WTC11 (cell line): ENCODE results near the gene LORICRIN. TPM values are rescaled to one million over a fixed set of nuclear protein-coding genes. Genes with fewer than 3 reads are reported as not detected.

Experiments
- ATAC-seq: fragments of 200-7000 bp; cut with Tn5 transposase; 2 replicates; pipeline ENCODE4 v1.10.0; 2021; ENCODE audit warnings: mild to moderate bottlenecking, moderate library complexity
- CTCF ChIA-PET: fragments of 300-600 bp; sonication (Branson Sonifier 250); formaldehyde crosslinking; loops from one replicate; lab custom pipeline; 2021; ENCODE audit warnings: antibody characterized with exemption; lab: Charles Lee
- POLR2A ChIA-PET: fragments of 350-600 bp; sonication (Branson Sonifier 250); formaldehyde crosslinking; loops from one replicate; lab custom pipeline; 2021; ENCODE audit warnings: antibody characterized with exemption; lab: Charles Lee
- DNase-seq: peaks from one replicate; pipeline ENCODE4 v3.0.0; 2021; ENCODE audit warnings: low spot score
- H3K27ac Mint-ChIP-seq: 2 replicates; pipeline ENCODE4 v1.8.0; 2021; ENCODE audit warnings: mixed read lengths
- H3K27me3 Mint-ChIP-seq: 2 replicates; pipeline ENCODE4 v1.8.0; 2021; ENCODE audit warnings: low read depth, mild to moderate bottlenecking, moderate library complexity, mixed read lengths
- H3K36me3 Mint-ChIP-seq: 2 replicates; pipeline ENCODE4 v1.8.0; 2021; ENCODE audit warnings: mixed read lengths
- H3K4me1 Mint-ChIP-seq: 2 replicates; pipeline ENCODE4 v1.8.0; 2022; ENCODE audit warnings: mixed read lengths
- H3K4me3 Mint-ChIP-seq: 2 replicates; pipeline ENCODE4 v1.8.0; 2021; ENCODE audit warnings: mild to moderate bottlenecking, moderate library complexity, mixed read lengths
- H3K9me3 Mint-ChIP-seq: 2 replicates; pipeline ENCODE4 v1.8.0; 2021; ENCODE audit warnings: mixed read lengths
- ARID4B ChIP-seq: sonication (generic); formaldehyde crosslinking; IDR thresholded peaks from 2 replicates; pipeline ENCODE4 v1.8.0; 2023; ENCODE audit warnings: missing genetic modification reagents, mild to moderate bottlenecking, borderline replicate concordance
- CDX4 ChIP-seq: fragments of 250-450 bp; sonication (Bioruptor Pico); IDR thresholded peaks from 2 replicates; pipeline ENCODE4 v1.9.0; 2021; ENCODE audit warnings: moderate library complexity, mild to moderate bottlenecking, inconsistent platforms, borderline replicate concordance
- CTCF ChIP-seq: fragments of 200-600 bp; IDR thresholded peaks from 2 replicates; pipeline ENCODE4 v1.8.0; 2022; ENCODE audit warnings: antibody characterized with exemption
- E2F5 ChIP-seq: sonication (generic); formaldehyde crosslinking; IDR thresholded peaks from 2 replicates; pipeline ENCODE4 v1.8.1; 2022; ENCODE audit warnings: mild to moderate bottlenecking, moderate library complexity, missing genetic modification reagents
- ELF4 ChIP-seq: sonication (generic); formaldehyde crosslinking; IDR thresholded peaks from 2 replicates; pipeline ENCODE4 v1.8.1; 2022; ENCODE audit warnings: low read depth, mild to moderate bottlenecking, moderate library complexity, missing genetic modification reagents
- ERG ChIP-seq: fragments of 250-450 bp; sonication (Bioruptor Pico); IDR thresholded peaks from 2 replicates; pipeline ENCODE4 v1.8.0; 2021; ENCODE audit warnings: mild to moderate bottlenecking
- ESRRA ChIP-seq: sonication (generic); formaldehyde crosslinking; IDR thresholded peaks from 2 replicates; pipeline ENCODE4 v1.8.1; 2022; ENCODE audit warnings: mild to moderate bottlenecking, missing genetic modification reagents, borderline replicate concordance
- FOXJ3 ChIP-seq: sonication (generic); formaldehyde crosslinking; IDR thresholded peaks from 2 replicates; pipeline ENCODE4 v1.9.0; 2021; ENCODE audit warnings: missing genetic modification reagents, mild to moderate bottlenecking, borderline replicate concordance
- FOXK1 ChIP-seq: sonication (generic); formaldehyde crosslinking; IDR thresholded peaks from 2 replicates; pipeline ENCODE4 v1.8.0; 2022; ENCODE audit warnings: mild to moderate bottlenecking, moderate library complexity, missing genetic modification reagents
- JUN ChIP-seq: sonication (generic); formaldehyde crosslinking; IDR thresholded peaks from 2 replicates; pipeline ENCODE4 v1.8.0; 2023; ENCODE audit warnings: mild to moderate bottlenecking, missing genetic modification reagents
- MYBL2 ChIP-seq: sonication (generic); formaldehyde crosslinking; IDR thresholded peaks from 2 replicates; pipeline ENCODE4 v1.8.1; 2023; ENCODE audit warnings: mild to moderate bottlenecking, moderate library complexity, missing genetic modification reagents
- PREB ChIP-seq: sonication (generic); formaldehyde crosslinking; IDR thresholded peaks from 2 replicates; pipeline ENCODE4 v1.8.1; 2022; ENCODE audit warnings: mild to moderate bottlenecking, missing genetic modification reagents, moderate library complexity, borderline replicate concordance
- PRRX2 ChIP-seq: fragments of 250-450 bp; sonication (Bioruptor Pico); IDR thresholded peaks from 2 replicates; pipeline ENCODE4 v1.8.0; 2021; ENCODE audit warnings: mild to moderate bottlenecking
- SMAD4 ChIP-seq: sonication (generic); formaldehyde crosslinking; IDR thresholded peaks from 2 replicates; pipeline ENCODE4 v1.8.0; 2022; ENCODE audit warnings: mild to moderate bottlenecking, missing genetic modification reagents
- STAT6 ChIP-seq: sonication (generic); formaldehyde crosslinking; conservative IDR thresholded peaks from 2 replicates; pipeline ENCODE4 v1.8.1; 2023; ENCODE audit warnings: mild to moderate bottlenecking, low read depth, missing genetic modification reagents, moderate library complexity
- USF1 ChIP-seq: sonication (generic); formaldehyde crosslinking; IDR thresholded peaks from 2 replicates; pipeline ENCODE4 v1.8.0; 2022; ENCODE audit warnings: mild to moderate bottlenecking, missing genetic modification reagents
- ZNF263 ChIP-seq: sonication (generic); formaldehyde crosslinking; IDR thresholded peaks from 2 replicates; pipeline ENCODE4 v1.8.1; 2022; ENCODE audit warnings: low read depth, mild to moderate bottlenecking, moderate library complexity, missing genetic modification reagents
- ZNF423 ChIP-seq: fragments of 250-450 bp; sonication (Bioruptor Pico); IDR thresholded peaks from 2 replicates; pipeline ENCODE4 v2.1.2; 2022; ENCODE audit warnings: mild to moderate bottlenecking, moderate library complexity
- total RNA-seq: library from RNA; stranded (reverse); gene quantifications from 3 replicates; pipeline ENCODE4 v1.2.3, GENCODE V29; 2021

The LORICRIN gene
- total RNA-seq, 1 experiment from 2014 or later: not detected

GRCh38 chr1:153291514-153291913 lies 32.0 kb downstream of the LORICRIN start:
- Mint-ChIP-seq H3K36me3 (no peaks in the 10 kb centered on the region), H3K4me1 (peaks cover 25% of the 10 kb centered on the region), H3K9me3 (no peaks in the 10 kb centered on the region), H3K4me3 (no peak overlapping the region), H3K27ac (no peak overlapping the region), H3K27me3 (peaks cover 2% of the 10 kb centered on the region; the same call in 1 of the 2 replicates)
- CTCF ChIA-PET: interaction anchor here (1.0 to 2.2 kb wide), 8 partner anchors 10 to 414 kb away, joined by 3 to 9 read pairs (median 4); no protein-coding TSS in a partner anchor
- ATAC-seq (no peak), DNase-seq (no peak)
- TF ChIP-seq JUN (CRISPR knock-in tag) (no peak), SMAD4 (CRISPR knock-in tag) (no peak), FOXJ3 (CRISPR knock-in tag) (no peak), USF1 (CRISPR knock-in tag) (no peak), CTCF (no peak), CDX4 (CRISPR knock-in tag) (no peak), ERG (CRISPR knock-in tag) (no peak), ZNF423 (CRISPR knock-in tag) (no peak), ESRRA (CRISPR knock-in tag) (no peak), ELF4 (CRISPR knock-in tag) (no peak), PRRX2 (CRISPR knock-in tag) (no peak), E2F5 (CRISPR knock-in tag) (no peak), ARID4B (CRISPR knock-in tag) (no peak), PREB (CRISPR knock-in tag) (no peak), FOXK1 (CRISPR knock-in tag) (no peak), STAT6 (CRISPR knock-in tag) (no peak), MYBL2 (CRISPR knock-in tag) (no peak), ZNF263 (CRISPR knock-in tag) (no peak)
- POLR2A ChIA-PET: no interaction called here
